CD14-positive monocyte (primary cell): ENCODE results near the gene NUP205. TPM values are rescaled to one million over a fixed set of nuclear protein-coding genes. Genes with fewer than 3 reads are reported as not detected.

Experiments
- DNase-seq, 3 donors: peaks; one replicate each; pipeline ENCODE4 v3.0.0-alpha.2; 2011 to 2022
- H2AFZ ChIP-seq: 2 replicates; pipeline ENCODE4 v1.6.0; 2012; ENCODE audit warnings: mild to moderate bottlenecking, low read depth, low read length, inconsistent platforms; ENCODE audit not compliant: insufficient read depth, poor library complexity, severe bottlenecking
- H3K27ac ChIP-seq, 2 donors: 1 replicate in 1 of 2; 2 replicates in 1 of 2; pipeline ENCODE4 v1.5.1; 2012 to 2013; ENCODE audit warnings: low read length in 2 of 2, control low read depth in 1 of 2, inconsistent platforms in 1 of 2, low read depth in 1 of 2, mild to moderate bottlenecking in 1 of 2
- H3K27me3 ChIP-seq, 2 donors: one replicate each; pipeline versions ENCODE4 v1.6.0 to v1.6.1; 2011 to 2013; ENCODE audit warnings: low read length in 2 of 2; ENCODE audit not compliant: control insufficient read depth in 2 of 2, insufficient read depth in 2 of 2
- H3K36me3 ChIP-seq, 2 donors: replicated peaks in 1 of 2; 1 replicate in 1 of 2; 2 replicates in 1 of 2; pipeline versions ENCODE4 v1.5.1 to v1.6.1; 2012 to 2013; ENCODE audit warnings: low read length in 2 of 2, control low read depth in 1 of 2, inconsistent platforms in 1 of 2, mild to moderate bottlenecking in 1 of 2; ENCODE audit not compliant: insufficient read depth in 2 of 2, control insufficient read depth in 1 of 2
- H3K4me1 ChIP-seq, 2 donors: 1 replicate in 1 of 2; 2 replicates in 1 of 2; pipeline versions ENCODE4 v1.5.1 to v1.6.1; 2012 to 2013; ENCODE audit warnings: low read length in 2 of 2, control low read depth in 1 of 2, inconsistent platforms in 1 of 2, mild to moderate bottlenecking in 1 of 2, moderate library complexity in 1 of 2; ENCODE audit not compliant: insufficient read depth in 2 of 2, control insufficient read depth in 1 of 2
- H3K4me2 ChIP-seq: replicated peaks from 2 replicates; pipeline ENCODE3; 2012; ENCODE audit warnings: low read length, moderate library complexity, mild to moderate bottlenecking; ENCODE audit not compliant: poor library complexity, severe bottlenecking; ENCODE audit errors: extremely low read depth
- H3K4me3 ChIP-seq, 3 experiments: fragments of 200-600 bp in 1 of 3; sonication (generic) in 1 of 3; replicated peaks in 1 of 3; 1 replicate in 2 of 3; 2 replicates in 1 of 3; pipeline ENCODE4 v1.5.1; 2011 to 2013; ENCODE audit warnings: low read length in 3 of 3, mild to moderate bottlenecking in 3 of 3, control low read depth in 2 of 3, low read depth in 2 of 3, inconsistent platforms in 1 of 3, moderate library complexity in 1 of 3
- H3K79me2 ChIP-seq: 2 replicates; pipeline ENCODE4 v1.6.0; 2012; ENCODE audit warnings: mild to moderate bottlenecking, control low read depth, inconsistent platforms, low read length, moderate library complexity; ENCODE audit not compliant: insufficient read depth
- H3K9ac ChIP-seq: 2 replicates; pipeline ENCODE4 v1.6.0; 2017; ENCODE audit warnings: low read length, mild to moderate bottlenecking; ENCODE audit not compliant: insufficient read depth, poor library complexity, severe bottlenecking
- H3K9me3 ChIP-seq, 2 donors: replicated peaks in 1 of 2; 1 replicate in 1 of 2; 2 replicates in 1 of 2; pipeline versions ENCODE4 v1.5.1 to v1.6.1; 2012 to 2013; ENCODE audit warnings: low read length in 2 of 2, control low read depth in 1 of 2; ENCODE audit not compliant: control insufficient read depth in 1 of 2, insufficient read depth in 1 of 2
- H4K20me1 ChIP-seq: 2 replicates; pipeline ENCODE4 v1.6.0; 2012; ENCODE audit warnings: mild to moderate bottlenecking, low read length, control low read depth, moderate library complexity; ENCODE audit not compliant: insufficient read depth
- H3K27ac Mint-ChIP-seq, 7 donors: one replicate each; pipeline ENCODE4 v1.8.0; 2020; ENCODE audit warnings: mild to moderate bottlenecking in 7 of 7, mixed read lengths in 7 of 7, moderate library complexity in 6 of 7, inconsistent platforms in 2 of 7
- H3K27me3 Mint-ChIP-seq, 3 donors: one replicate each; pipeline ENCODE4 v1.8.0; 2021 to 2022; ENCODE audit warnings: low read depth in 3 of 3, mild to moderate bottlenecking in 3 of 3, mixed read lengths in 3 of 3, moderate library complexity in 3 of 3, inconsistent platforms in 1 of 3
- H3K36me3 Mint-ChIP-seq, 2 donors: one replicate each; pipeline ENCODE4 v1.8.0; 2020; ENCODE audit warnings: mixed read lengths in 2 of 2, inconsistent platforms in 1 of 2, mild to moderate bottlenecking in 1 of 2
- H3K4me1 Mint-ChIP-seq: one replicate; pipeline ENCODE4 v1.8.0; 2020; ENCODE audit warnings: mild to moderate bottlenecking, mixed read lengths
- H3K4me3 Mint-ChIP-seq, 2 donors: one replicate each; pipeline ENCODE4 v1.8.0; 2020; ENCODE audit warnings: mild to moderate bottlenecking in 2 of 2, mixed read lengths in 2 of 2, moderate library complexity in 1 of 2
- H3K9me3 Mint-ChIP-seq, 7 donors: one replicate each; pipeline ENCODE4 v1.8.0; 2020 to 2022; ENCODE audit warnings: mixed read lengths in 7 of 7, mild to moderate bottlenecking in 6 of 7, moderate library complexity in 6 of 7, inconsistent platforms in 2 of 7
- WGBS: methylation state at CpG from one replicate; pipeline ENCODE4 v1.1.5; 2013; ENCODE audit warnings: missing lambda C conversion rate; ENCODE audit not compliant: insufficient coverage; 5-methylcytosine and 5-hydroxymethylcytosine counted together
- intact Hi-C, 2 donors: fragments of 100-400 bp; cut with micrococcal nuclease; formaldehyde crosslinking; loops; one replicate each; pipeline versions ENCODE4 v1.15.0 to v1.15.1; 2023
- polyA plus RNA-seq, 3 donors: library from polyadenylated mRNA; depleted of rRNA in 1 of 3; unstranded in 2 of 3; stranded (reverse) in 1 of 3; fragments of 300-500 nt in 2 of 3; fragments of >200 nt in 1 of 3; fragmentation: Illumina TruSeq in 2 of 3; gene quantifications; 1 replicate in 2 of 3; 2 replicates in 1 of 3; pipeline ENCODE4 v1.2.3, GENCODE V29; 2012 to 2021
- TF ChIP-seq, protein P1 (sequence below): fragments of 200-600 bp; IDR thresholded peaks from one replicate; pipeline ENCODE4 v1.8.0; 2022; ENCODE audit warnings: antibody characterized with exemption, mild to moderate bottlenecking

NUP205 gene
- polyA plus RNA-seq, 3 donors = 10.9 to 15.2 (median 13.7) TPM

DNA sequence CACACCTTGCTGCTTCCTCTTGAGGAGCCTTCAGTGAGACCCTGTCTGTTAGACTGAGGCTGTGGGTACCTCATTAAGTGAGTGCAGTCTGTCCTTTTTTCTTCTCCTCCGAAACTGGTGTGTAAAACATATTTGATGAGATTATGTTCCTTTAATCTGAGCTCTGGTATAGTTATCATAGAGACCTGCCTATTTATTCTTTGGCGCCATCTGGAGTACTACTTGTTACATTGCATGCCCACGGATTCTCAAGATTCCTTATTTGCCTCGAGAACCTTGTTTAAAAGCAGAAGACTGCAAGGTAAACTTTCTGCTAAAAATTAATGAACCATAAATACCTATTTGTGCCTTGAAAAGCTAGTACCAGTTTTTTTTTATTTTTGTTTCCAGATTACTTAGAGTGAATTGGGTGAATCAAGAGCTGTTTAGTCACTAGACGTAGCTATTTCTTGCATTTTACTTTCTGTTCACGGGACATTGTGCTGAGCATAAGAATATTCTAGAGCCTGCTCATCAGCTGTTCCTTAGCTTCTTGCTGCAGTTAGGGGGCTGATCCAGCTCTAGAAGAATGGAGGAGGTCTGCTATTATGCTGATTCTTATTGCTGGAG, 87.7 kb downstream of the NUP205 start:
- Mint-ChIP-seq H3K9me3 (no peaks in the 10 kb centered on the region), H3K4me3 (no peak overlapping the region), H3K36me3 (peaks cover 64 to 76% of the 10 kb centered on the region in 2 donors), H3K4me1 (no peaks in the 10 kb centered on the region), H3K27ac (peak overlapping the region in 1 of 7 donors; percentile 74), H3K27me3 (no peaks in the 10 kb centered on the region)
- peaks cover 64 to 94% of the 10 kb centered on the region in 2 donors for H3K36me3 ChIP-seq
- no peaks in the 10 kb centered on the region for H3K9me3 ChIP-seq
- no peaks in the 10 kb centered on the region for H3K79me2 ChIP-seq
- WGBS = 94% methylated on average over 2 of the region's 6 CpGs
- intact Hi-C loops = loop anchor here (5.0 to 10.0 kb wide), 2 partner anchors 361 to 363 kb away; no protein-coding TSS in a partner anchor
- no peak overlapping the region for H3K4me2 ChIP-seq
- peak in 2 of 3 donors; percentile 27 to 46 for DNase-seq
- H4K20me1 ChIP-seq = no peaks in the 10 kb centered on the region
- H3K4me3 ChIP-seq = no peak overlapping the region
- no peak overlapping the region for H2AFZ ChIP-seq
- H3K9ac ChIP-seq = no peak overlapping the region
- H3K27ac ChIP-seq = no peak overlapping the region
- H3K27me3 ChIP-seq = no peaks in the 10 kb centered on the region
- TF ChIP-seq, protein P1, sequence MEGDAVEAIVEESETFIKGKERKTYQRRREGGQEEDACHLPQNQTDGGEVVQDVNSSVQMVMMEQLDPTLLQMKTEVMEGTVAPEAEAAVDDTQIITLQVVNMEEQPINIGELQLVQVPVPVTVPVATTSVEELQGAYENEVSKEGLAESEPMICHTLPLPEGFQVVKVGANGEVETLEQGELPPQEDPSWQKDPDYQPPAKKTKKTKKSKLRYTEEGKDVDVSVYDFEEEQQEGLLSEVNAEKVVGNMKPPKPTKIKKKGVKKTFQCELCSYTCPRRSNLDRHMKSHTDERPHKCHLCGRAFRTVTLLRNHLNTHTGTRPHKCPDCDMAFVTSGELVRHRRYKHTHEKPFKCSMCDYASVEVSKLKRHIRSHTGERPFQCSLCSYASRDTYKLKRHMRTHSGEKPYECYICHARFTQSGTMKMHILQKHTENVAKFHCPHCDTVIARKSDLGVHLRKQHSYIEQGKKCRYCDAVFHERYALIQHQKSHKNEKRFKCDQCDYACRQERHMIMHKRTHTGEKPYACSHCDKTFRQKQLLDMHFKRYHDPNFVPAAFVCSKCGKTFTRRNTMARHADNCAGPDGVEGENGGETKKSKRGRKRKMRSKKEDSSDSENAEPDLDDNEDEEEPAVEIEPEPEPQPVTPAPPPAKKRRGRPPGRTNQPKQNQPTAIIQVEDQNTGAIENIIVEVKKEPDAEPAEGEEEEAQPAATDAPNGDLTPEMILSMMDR = peak; percentile 85
- no peaks in the 10 kb centered on the region for H3K4me1 ChIP-seq

DNA sequence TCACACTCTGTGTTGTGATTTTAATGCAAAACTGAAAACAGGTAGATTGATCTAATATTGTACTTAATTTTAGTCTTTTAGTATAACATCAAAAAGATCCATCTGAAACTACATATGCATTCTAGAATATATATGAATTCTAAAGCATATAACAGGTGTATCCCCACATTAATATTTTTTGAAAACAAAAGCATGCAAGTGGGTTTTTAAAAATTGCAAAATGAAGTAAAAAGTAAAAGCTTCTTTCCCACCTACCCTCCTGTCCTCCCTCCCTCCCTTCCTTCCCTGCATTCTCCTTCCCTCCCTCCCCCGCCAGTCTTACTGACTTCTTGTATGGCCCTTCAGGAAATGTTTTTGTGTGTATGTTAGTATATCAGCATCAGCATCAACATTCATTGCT, 90.0 kb downstream of the NUP205 start:
- H3K27me3 Mint-ChIP-seq = no peaks in the 10 kb centered on the region
- Histone ChIP-seq H2AFZ (no peak overlapping the region), H3K9ac (no peak overlapping the region), H3K9me3 (no peaks in the 10 kb centered on the region), H3K27me3 (no peaks in the 10 kb centered on the region), H3K79me2 (no peaks in the 10 kb centered on the region), H4K20me1 (no peaks in the 10 kb centered on the region), H3K4me1 (no peaks in the 10 kb centered on the region), H3K27ac (no peak overlapping the region), H3K36me3 (peaks cover 45 to 78% of the 10 kb centered on the region in 2 donors), H3K4me2 (no peak overlapping the region), H3K4me3 (no peak overlapping the region)
- no CpG with 5 or more reads among the region's 1 CpG for WGBS
- H3K27ac Mint-ChIP-seq = no peak overlapping the region
- H3K4me1 Mint-ChIP-seq = peaks cover 4% of the 10 kb centered on the region
- DNase-seq = no peak
- TF ChIP-seq, protein P1 = no peak
- intact Hi-C loops = loop anchor here (5.0 to 10.0 kb wide), 2 partner anchors 363 to 365 kb away; no protein-coding TSS in a partner anchor
- H3K9me3 Mint-ChIP-seq = no peaks in the 10 kb centered on the region
- peaks cover 54 to 58% of the 10 kb centered on the region in 2 donors for H3K36me3 Mint-ChIP-seq
- H3K4me3 Mint-ChIP-seq = no peak overlapping the region
